H9 (cell line): ENCODE results near the gene CDC42EP5. TPM values are rescaled to one million over a fixed set of nuclear protein-coding genes. Genes with fewer than 3 reads are reported as not detected.

Experiments used
- DNase-seq: peaks from one replicate; pipeline ENCODE4 v3.0.0-alpha.2; 2017
- H2AFZ ChIP-seq: one replicate; pipeline ENCODE4 v1.6.1; 2013; ENCODE audit warnings: mild to moderate bottlenecking, low read length, control low read depth, moderate library complexity
- H2AK5ac ChIP-seq: 2 replicates; pipeline ENCODE4 v1.6.1; 2013; ENCODE audit warnings: low read length, control low read depth, mixed read lengths; ENCODE audit not compliant: insufficient read length
- H2BK120ac ChIP-seq: one replicate; pipeline ENCODE4 v1.6.1; 2013; ENCODE audit warnings: low read depth, mild to moderate bottlenecking, low read length, control low read depth, inconsistent platforms; ENCODE audit not compliant: poor library complexity, severe bottlenecking
- H2BK12ac ChIP-seq: 2 replicates; pipeline ENCODE4 v1.6.1; 2013; ENCODE audit warnings: low read length, control low read depth, mixed read lengths, low read depth; ENCODE audit not compliant: insufficient read length
- H2BK15ac ChIP-seq: 2 replicates; pipeline ENCODE4 v1.6.1; 2013; ENCODE audit warnings: low read depth, low read length, control low read depth
- H2BK20ac ChIP-seq: one replicate; pipeline ENCODE4 v1.6.1; 2013; ENCODE audit warnings: low read depth, mild to moderate bottlenecking, low read length, control low read depth, inconsistent platforms; ENCODE audit not compliant: poor library complexity, severe bottlenecking
- H2BK5ac ChIP-seq: 2 replicates; pipeline ENCODE4 v1.6.1; 2013; ENCODE audit warnings: low read length, control low read depth, mixed read lengths; ENCODE audit not compliant: insufficient read length
- H3K14ac ChIP-seq: 2 replicates; pipeline ENCODE4 v1.6.1; 2013; ENCODE audit warnings: low read length, control low read depth; ENCODE audit not compliant: insufficient read depth
- H3K18ac ChIP-seq: 2 replicates; pipeline ENCODE4 v1.6.1; 2013; ENCODE audit warnings: low read depth, mild to moderate bottlenecking, mixed read lengths, low read length, control low read depth; ENCODE audit not compliant: insufficient read length
- H3K23ac ChIP-seq: 2 replicates; pipeline ENCODE4 v1.6.1; 2013; ENCODE audit warnings: low read length, control low read depth, mixed read lengths, low read depth; ENCODE audit not compliant: insufficient read length
- H3K23me2 ChIP-seq: 2 replicates; pipeline ENCODE4 v1.6.1; 2013; ENCODE audit warnings: low read depth, mild to moderate bottlenecking, mixed read lengths, low read length, control low read depth; ENCODE audit not compliant: insufficient read length, poor library complexity, severe bottlenecking
- H3K27ac ChIP-seq: 2 replicates; pipeline ENCODE4 v1.5.1; 2013; ENCODE audit warnings: low read length, control low read depth, mixed read lengths, low read depth; ENCODE audit not compliant: insufficient read length
- H3K27me3 ChIP-seq: 2 replicates; pipeline ENCODE4 v1.6.1; 2013; ENCODE audit warnings: low read length, control low read depth, inconsistent platforms; ENCODE audit not compliant: insufficient read depth
- H3K4ac ChIP-seq: 2 replicates; pipeline ENCODE4 v1.6.1; 2013; ENCODE audit warnings: low read depth, mild to moderate bottlenecking, control low read depth, inconsistent platforms, low read length, moderate library complexity
- H3K4me1 ChIP-seq: 2 replicates; pipeline ENCODE4 v1.6.1; 2013; ENCODE audit warnings: low read length, control low read depth, inconsistent platforms; ENCODE audit not compliant: insufficient read depth
- H3K4me2 ChIP-seq: 2 replicates; pipeline ENCODE4 v1.6.1; 2013; ENCODE audit warnings: low read length, control low read depth, mixed read lengths; ENCODE audit not compliant: insufficient read length, insufficient read depth
- H3K56ac ChIP-seq: 2 replicates; pipeline ENCODE4 v1.6.1; 2013; ENCODE audit warnings: low read depth, mild to moderate bottlenecking, mixed read lengths, low read length, control low read depth; ENCODE audit not compliant: insufficient read length
- H3K79me1 ChIP-seq: 2 replicates; pipeline ENCODE4 v1.6.1; 2013; ENCODE audit warnings: low read depth, mild to moderate bottlenecking, moderate library complexity, low read length, control low read depth, inconsistent platforms; ENCODE audit not compliant: insufficient read depth, poor library complexity, severe bottlenecking
- H3K79me2 ChIP-seq: 2 replicates; pipeline ENCODE4 v1.6.1; 2013; ENCODE audit warnings: low read length, control low read depth, inconsistent platforms; ENCODE audit not compliant: insufficient read depth
- H3K9ac ChIP-seq: 2 replicates; pipeline ENCODE4 v1.6.1; 2013; ENCODE audit warnings: low read length, control low read depth, mixed read lengths; ENCODE audit not compliant: insufficient read length; ENCODE audit errors: extremely low read depth
- H3K9me3 ChIP-seq: one replicate; pipeline ENCODE4 v1.6.1; 2013; ENCODE audit warnings: low read depth, low read length, inconsistent platforms; ENCODE audit not compliant: control insufficient read depth
- H3T11ph ChIP-seq: one replicate; pipeline ENCODE4 v1.6.1; 2013; ENCODE audit warnings: mild to moderate bottlenecking, low read length, control low read depth, inconsistent platforms
- H4K20me1 ChIP-seq: one replicate; pipeline ENCODE4 v1.6.1; 2013; ENCODE audit not compliant: control insufficient read depth, insufficient read length, insufficient read depth
- H4K5ac ChIP-seq: 2 replicates; pipeline ENCODE4 v1.6.1; 2013; ENCODE audit warnings: low read depth, mild to moderate bottlenecking, mixed read lengths, low read length, control low read depth; ENCODE audit not compliant: insufficient read length
- H4K8ac ChIP-seq: replicated peaks from 2 replicates; pipeline ENCODE4 v1.6.1; 2013; ENCODE audit warnings: low read length, control low read depth, mixed read lengths, low read depth; ENCODE audit not compliant: insufficient read length
- H4K91ac ChIP-seq: 2 replicates; pipeline ENCODE4 v1.6.1; 2013; ENCODE audit warnings: low read depth, mild to moderate bottlenecking, moderate library complexity, mixed read lengths, low read length, control low read depth; ENCODE audit not compliant: insufficient read length
- H3K27ac Mint-ChIP-seq, 3 experiments: 2 replicates in 2 of 3; 3 replicates in 1 of 3; pipeline ENCODE4 v1.8.0; 2020 to 2021; ENCODE audit warnings: mixed read lengths in 3 of 3, mild to moderate bottlenecking in 1 of 3, moderate library complexity in 1 of 3
- H3K27me3 Mint-ChIP-seq: 2 replicates; pipeline ENCODE4 v1.8.0; 2021; ENCODE audit warnings: low read depth, mild to moderate bottlenecking, moderate library complexity, mixed read lengths
- H3K36me3 Mint-ChIP-seq, 3 experiments: 2 replicates in 2 of 3; 3 replicates in 1 of 3; pipeline ENCODE4 v1.8.0; 2020 to 2021; ENCODE audit warnings: low read depth in 3 of 3, mixed read lengths in 3 of 3; ENCODE audit not compliant: insufficient read depth in 1 of 3
- H3K4me1 Mint-ChIP-seq, 2 experiments: 2 replicates each; pipeline ENCODE4 v1.8.0; 2020; ENCODE audit warnings: mixed read lengths in 2 of 2
- H3K4me3 Mint-ChIP-seq, 2 experiments: 2 replicates in 1 of 2; 3 replicates in 1 of 2; pipeline ENCODE4 v1.8.0; 2020 to 2021; ENCODE audit warnings: mild to moderate bottlenecking in 2 of 2, mixed read lengths in 2 of 2, moderate library complexity in 1 of 2
- H3K9me3 Mint-ChIP-seq, 2 experiments: 2 replicates in 1 of 2; 3 replicates in 1 of 2; pipeline ENCODE4 v1.8.0; 2020; ENCODE audit warnings: mild to moderate bottlenecking in 2 of 2, mixed read lengths in 2 of 2, moderate library complexity in 1 of 2
- CTCF ChIP-seq: fragments of 200-600 bp; sonication (generic); conservative IDR thresholded peaks from 3 replicates; pipeline ENCODE4 v1.8.0; 2021; ENCODE audit warnings: antibody characterized with exemption, mild to moderate bottlenecking
- WGBS: extraction: QIAGEN DNeasy Blood & Tissue Kit; methylation state at CpG from one replicate; pipeline ENCODE4 v1.1.7; 2013; ENCODE audit warnings: missing lambda C conversion rate, low lambda C conversion rate, mixed read lengths; ENCODE audit not compliant: insufficient read length; ENCODE audit errors: extremely low coverage; 5-methylcytosine and 5-hydroxymethylcytosine counted together
- total RNA-seq: library from RNA; stranded (reverse); gene quantifications from 2 replicates; pipeline ENCODE4 v1.2.1, GENCODE V29; 2021

The CDC42EP5 gene
- total RNA-seq, 1 experiment from 2014 or later, result 1.6 TPM

DNA sequence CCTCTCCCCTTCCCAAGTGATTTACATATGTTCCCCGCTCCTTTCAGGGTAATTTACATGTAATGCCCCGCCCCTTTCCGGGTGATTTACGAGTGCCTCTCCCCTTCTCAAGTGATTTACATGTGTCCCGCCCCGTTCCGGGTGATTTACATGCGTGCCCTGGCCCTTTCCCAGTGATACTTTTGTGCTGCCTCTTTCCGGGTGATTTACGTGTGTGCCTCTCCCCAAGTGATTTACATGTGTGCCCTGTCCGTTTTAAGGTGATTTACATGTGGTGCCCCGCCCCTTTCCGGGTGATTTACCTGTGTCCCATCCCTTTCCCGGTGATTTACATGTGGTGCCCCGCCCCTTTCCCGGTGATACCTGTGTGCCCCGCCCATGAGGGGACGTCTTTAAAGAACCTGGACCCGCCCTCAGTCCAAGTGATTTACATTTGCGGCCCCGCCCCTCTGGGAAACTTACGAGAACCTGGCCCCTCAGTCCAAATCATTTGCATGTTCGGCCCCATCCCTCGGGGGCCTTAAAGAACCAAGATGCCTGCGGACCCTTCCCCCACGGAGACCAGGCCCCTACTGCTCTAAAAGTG lies 9.0 kb downstream of the CDC42EP5 start:
- no peak overlapping the region for H2AFZ ChIP-seq

More for the DNA sequence above, 9.0 kb downstream of the CDC42EP5 start:
- Histone ChIP-seq H3K9me3 (no peaks in the 10 kb centered on the region), H2BK12ac (no peak overlapping the region), H3K4ac (no peak overlapping the region), H3K23ac (no peak overlapping the region), H2BK5ac (no peak overlapping the region), H3K4me2 (peak overlapping the region; percentile 32), H3K14ac (peak overlapping the region; percentile 86; the same call in 1 of the 2 replicates), H3K27ac (peak overlapping the region; percentile 47), H3K9ac (peak overlapping the region; percentile 23), H3K18ac (peak overlapping the region; percentile 90), H2BK20ac (no peak overlapping the region), H4K8ac (no peak overlapping the region), H2BK120ac (peak overlapping the region; percentile 89), H4K20me1 (no peaks in the 10 kb centered on the region), H4K91ac (no peak overlapping the region), H4K5ac (no peak overlapping the region), H3K23me2 (peaks cover 11% of the 10 kb centered on the region), H3T11ph (no peak overlapping the region), H2AK5ac (no peak overlapping the region), H3K4me1 (no peaks in the 10 kb centered on the region), H3K27me3 (no peaks in the 10 kb centered on the region; the same call in 1 of the 2 replicates), H3K79me2 (no peaks in the 10 kb centered on the region), H3K56ac (no peak overlapping the region), H3K79me1 (no peaks in the 10 kb centered on the region), H2BK15ac (no peak overlapping the region)
- DNase-seq, result peak; percentile 99
- Mint-ChIP-seq H3K4me1 (peaks cover 7% of the 10 kb centered on the region in 2 experiments; a peak in 3 of 4 replicates), H3K27me3 (peaks cover 29% of the 10 kb centered on the region), H3K9me3 (0 out of 5 replicates have a peak, but pooled peaks cover 0 to 3% of the 10 kb centered on the region in 2 experiments), H3K27ac (peak overlapping the region; percentile 77 to 100 (median 99); a peak in 6 of 7 replicates), H3K36me3 (peaks cover 8 to 24% (median 24%) of the 10 kb centered on the region in 3 experiments; a peak in 6 of 7 replicates), H3K4me3 (peak overlapping the region; percentile 75 to 84)
- no CpG with 5 or more reads among the region's 26 CpGs for WGBS
- TF ChIP-seq CTCF, result no peak
